ENCODE results near the gene LCE2A.

Gene LCE2A

DNA sequence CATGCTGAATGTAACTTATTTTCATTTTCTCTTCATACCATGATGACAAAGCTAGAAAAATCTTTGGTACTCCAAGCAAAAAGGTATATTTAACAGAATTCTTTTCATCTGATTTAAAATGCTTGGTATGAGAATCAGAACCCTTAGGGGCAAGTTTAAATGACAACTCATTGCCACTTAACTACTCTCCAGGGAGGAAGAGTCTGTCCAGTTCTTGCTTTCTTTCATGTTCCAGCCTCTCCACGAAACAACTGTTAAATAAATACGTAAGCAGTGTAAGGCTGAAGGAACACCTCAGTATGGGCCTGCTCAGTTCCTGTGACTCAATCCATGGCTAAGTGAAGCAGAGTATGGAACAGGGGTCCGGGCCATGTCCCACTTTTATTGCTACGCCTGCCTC is 1.6 kb downstream of the LCE2A start:
- no peak overlapping the region for H3K27ac Mint-ChIP-seq
- DNase-seq = no peak
- H3K9me3 Mint-ChIP-seq = no peaks in the 10 kb centered on the region
- no peak for ATAC-seq (replicated peaks)
- no peaks in the 10 kb centered on the region for H3K36me3 Mint-ChIP-seq (ENCODE audit: insufficient read depth)
- H3K27me3 Mint-ChIP-seq = peaks cover 9 to 12% of the 10 kb centered on the region in 2 donors
- H3K4me3 Mint-ChIP-seq = no peak overlapping the region
- H3K4me1 Mint-ChIP-seq (ENCODE audit: low read depth in 2 of 2) = no peaks in the 10 kb centered on the region

DNA sequence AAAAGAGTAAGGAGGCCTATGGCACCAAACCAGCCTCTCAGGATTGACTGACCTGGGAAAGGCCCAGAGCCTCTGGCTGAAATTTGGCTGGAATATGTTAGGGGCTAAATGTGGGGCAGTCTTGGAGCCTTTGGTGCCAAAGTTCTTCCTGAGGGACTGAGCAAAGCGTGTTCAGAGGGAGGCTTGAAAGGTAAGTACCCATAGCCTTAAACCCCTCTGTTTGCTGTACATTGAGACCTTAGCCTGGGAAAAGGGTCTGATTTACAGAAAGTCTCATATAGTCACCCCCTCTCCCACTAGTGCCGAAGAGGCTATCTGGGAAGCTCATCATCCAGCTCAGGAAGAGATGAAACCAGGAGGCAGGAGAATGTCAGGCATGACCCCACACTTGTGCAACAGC is 9.7 kb downstream of the LCE2A start, which contains the start of gene LCE4A:
Gene LCE4A, plus strand, starts transcription at position 301 of the 400 bp plus-strand sequence. CDS start 916 bp downstream, outside the sequence.
- Mint-ChIP-seq H3K27ac (no peak within 1 kb of the TSS), H3K4me3 (no peak within 1 kb of the TSS)

DNA sequence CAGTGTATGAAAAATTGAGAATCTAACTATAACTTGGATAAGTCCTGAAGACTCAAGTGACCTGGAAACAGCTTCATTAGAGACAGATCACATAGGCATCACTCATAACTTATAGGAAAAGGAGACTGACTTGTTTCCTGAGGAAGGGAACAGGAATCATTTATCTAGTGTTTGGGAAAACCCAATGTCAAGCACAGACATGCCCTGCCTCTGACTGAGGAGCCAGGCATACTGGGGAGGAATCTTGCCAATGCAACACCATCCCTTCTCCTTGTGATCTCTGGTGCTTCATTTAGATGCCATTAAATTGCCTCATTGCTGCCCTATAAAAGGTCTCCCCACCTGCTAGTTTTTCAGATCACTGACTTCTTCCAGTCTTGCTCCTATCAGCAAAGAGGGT is 20.1 kb downstream of the LCE2A start:
- no peaks in the 10 kb centered on the region for H3K4me1 Mint-ChIP-seq (ENCODE audit: low read depth in 2 of 2)
- ATAC-seq (replicated peaks) (no peak), DNase-seq (no peak)
- peaks cover 21 to 47% of the 10 kb centered on the region in 2 donors for H3K27me3 Mint-ChIP-seq
- H3K9me3 Mint-ChIP-seq = no peaks in the 10 kb centered on the region
- no peaks in the 10 kb centered on the region for H3K36me3 Mint-ChIP-seq (ENCODE audit: insufficient read depth)
- no peak overlapping the region for H3K4me3 Mint-ChIP-seq
- H3K27ac Mint-ChIP-seq = no peak overlapping the region

More for the DNA sequence above, 9.7 kb downstream of the LCE2A start, which contains the start of gene LCE4A:
- no peak for DNase-seq
- Mint-ChIP-seq H3K27me3 (peaks cover 21 to 68% of the 10 kb centered on the region in 2 donors), H3K36me3 (ENCODE audit: insufficient read depth) (no peaks in the 10 kb centered on the region), H3K9me3 (peaks cover 0 to 2% of the 10 kb centered on the region in 2 donors), H3K4me1 (ENCODE audit: low read depth in 2 of 2) (no peaks in the 10 kb centered on the region)
- ATAC-seq (replicated peaks) = no peak

DNA sequence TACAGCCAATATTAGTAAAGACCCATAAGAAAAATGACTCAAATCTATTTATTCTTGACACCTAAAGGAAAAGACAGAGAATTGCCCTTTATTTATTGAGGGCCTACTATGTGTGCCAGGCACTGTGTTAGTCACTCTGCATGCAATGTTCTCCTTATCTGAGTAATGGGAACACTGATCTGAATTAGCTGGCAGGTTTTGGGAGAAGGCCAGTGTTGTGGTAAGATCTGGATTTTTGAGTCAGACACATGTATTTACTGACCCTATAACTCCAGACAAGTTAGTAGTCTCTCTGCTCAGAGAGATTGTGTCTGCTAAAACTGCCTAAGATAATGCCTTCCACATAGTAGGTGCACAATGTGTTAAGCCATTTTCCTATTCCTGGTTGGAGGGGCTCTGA is 27.1 kb downstream of the LCE2A start:
- no peak overlapping the region for H3K4me3 Mint-ChIP-seq
- no peak overlapping the region for H3K27ac Mint-ChIP-seq
- no peaks in the 10 kb centered on the region for H3K9me3 Mint-ChIP-seq
- no peaks in the 10 kb centered on the region for H3K36me3 Mint-ChIP-seq (ENCODE audit: insufficient read depth)
- H3K4me1 Mint-ChIP-seq (ENCODE audit: low read depth in 2 of 2) = no peaks in the 10 kb centered on the region
- no peak for DNase-seq
- ATAC-seq (replicated peaks) = no peak
- H3K27me3 Mint-ChIP-seq = peaks cover 12 to 30% of the 10 kb centered on the region in 2 donors

DNA sequence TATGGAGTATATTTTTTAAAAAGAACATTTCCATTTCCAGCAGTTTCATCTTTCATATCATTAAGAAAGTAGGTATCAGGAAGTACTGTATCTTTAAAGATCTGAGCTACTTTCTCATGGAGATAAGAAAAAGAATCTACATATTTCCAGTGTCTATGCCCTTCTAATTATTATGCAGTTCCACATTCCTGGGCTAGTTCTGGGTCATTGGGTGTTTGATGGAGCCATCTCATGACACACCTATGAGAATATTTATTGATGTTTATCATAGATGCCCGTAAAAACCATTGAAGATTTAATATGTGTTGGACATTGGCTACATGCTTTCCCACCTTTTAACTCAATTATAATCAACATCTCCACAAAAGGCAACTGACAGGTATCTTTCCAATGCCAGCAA is 30.8 kb downstream of the LCE2A start:
- ATAC-seq (replicated peaks) (no peak), DNase-seq (no peak)
- Mint-ChIP-seq H3K27ac (no peak overlapping the region), H3K36me3 (ENCODE audit: insufficient read depth) (no peaks in the 10 kb centered on the region), H3K4me1 (ENCODE audit: low read depth in 2 of 2) (no peaks in the 10 kb centered on the region), H3K4me3 (no peak overlapping the region), H3K9me3 (no peaks in the 10 kb centered on the region), H3K27me3 (peaks cover 22 to 38% of the 10 kb centered on the region in 2 donors)

DNA sequence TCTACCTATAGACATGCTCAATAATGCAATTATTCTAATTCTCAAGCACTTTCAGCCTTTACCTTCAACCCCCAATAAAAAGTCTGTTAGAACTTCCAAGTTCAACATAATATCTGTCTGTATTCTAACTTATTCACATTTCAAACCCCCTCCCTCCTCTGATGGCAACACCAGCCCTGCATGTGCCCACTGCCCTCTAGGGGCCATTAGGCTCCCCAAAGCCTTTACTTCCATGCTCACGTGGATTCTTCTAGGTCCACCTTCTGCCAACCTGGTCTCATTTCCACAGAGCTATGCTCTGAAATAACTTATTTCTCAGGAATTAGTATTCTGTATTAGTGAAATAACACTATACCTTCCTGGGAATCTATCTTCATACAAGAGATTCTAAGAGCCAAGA is 37.5 kb downstream of the LCE2A start:
- H3K27ac Mint-ChIP-seq = no peak overlapping the region
- H3K9me3 Mint-ChIP-seq = no peaks in the 10 kb centered on the region
- no peak for ATAC-seq (replicated peaks)
- peaks cover 44 to 49% of the 10 kb centered on the region in 2 donors for H3K27me3 Mint-ChIP-seq
- no peak overlapping the region for H3K4me3 Mint-ChIP-seq
- H3K36me3 Mint-ChIP-seq (ENCODE audit: insufficient read depth) = no peaks in the 10 kb centered on the region
- H3K4me1 Mint-ChIP-seq (ENCODE audit: low read depth in 2 of 2) = no peaks in the 10 kb centered on the region
- DNase-seq = no peak

DNA sequence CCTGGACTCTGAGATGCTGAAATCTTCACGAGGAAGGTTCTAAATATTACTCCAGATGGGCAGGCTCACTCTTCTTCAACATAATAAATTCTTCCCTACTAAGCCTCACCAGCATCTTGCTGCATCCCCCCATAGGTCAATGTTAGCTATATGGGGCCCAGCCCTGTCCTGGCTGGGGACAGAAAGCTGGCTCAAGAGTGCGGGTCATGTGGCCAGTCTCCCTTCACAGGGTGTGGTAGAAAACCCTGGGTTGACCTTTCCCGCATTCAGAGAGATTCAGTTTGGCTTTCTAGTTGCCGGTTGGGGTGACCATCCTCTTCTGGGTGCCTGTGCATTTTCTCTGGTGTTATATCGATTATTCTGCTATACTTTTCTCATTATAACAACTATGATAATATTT is 39.9 kb downstream of the LCE2A start:
- H3K36me3 Mint-ChIP-seq (ENCODE audit: insufficient read depth) = no peaks in the 10 kb centered on the region
- H3K4me1 Mint-ChIP-seq (ENCODE audit: low read depth in 2 of 2) = no peaks in the 10 kb centered on the region
- H3K4me3 Mint-ChIP-seq = no peak overlapping the region
- no peak for DNase-seq
- ATAC-seq (replicated peaks) = no peak
- H3K27me3 Mint-ChIP-seq = peaks cover 52 to 57% of the 10 kb centered on the region in 2 donors
- no peaks in the 10 kb centered on the region for H3K9me3 Mint-ChIP-seq
- H3K27ac Mint-ChIP-seq = no peak overlapping the region

DNA sequence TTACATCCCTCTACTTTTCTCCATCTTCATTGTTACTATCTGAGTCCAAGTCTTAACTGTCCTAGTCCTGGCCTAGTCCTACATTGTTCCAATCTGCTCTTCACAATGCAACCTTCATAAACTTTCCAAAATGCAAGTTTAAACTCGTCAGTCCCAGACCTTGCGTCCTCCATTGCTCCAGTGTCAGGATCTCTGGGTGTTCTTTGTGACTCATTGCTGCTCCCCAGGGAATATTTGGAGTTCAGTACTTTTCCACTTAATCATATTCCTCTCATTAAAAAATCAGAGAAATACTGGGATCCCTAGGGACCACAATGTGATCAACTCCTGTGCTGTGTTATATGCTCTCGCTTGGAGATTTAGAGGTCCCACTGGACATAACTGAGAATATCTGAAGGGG is 41.7 kb downstream of the LCE2A start:
- ATAC-seq (replicated peaks) (no peak), DNase-seq (no peak)
- peaks cover 57 to 65% of the 10 kb centered on the region in 2 donors for H3K27me3 Mint-ChIP-seq
- no peak overlapping the region for H3K27ac Mint-ChIP-seq
- no peaks in the 10 kb centered on the region for H3K36me3 Mint-ChIP-seq (ENCODE audit: insufficient read depth)
- no peaks in the 10 kb centered on the region for H3K4me1 Mint-ChIP-seq (ENCODE audit: low read depth in 2 of 2)
- H3K4me3 Mint-ChIP-seq = no peak overlapping the region
- H3K9me3 Mint-ChIP-seq = no peaks in the 10 kb centered on the region

DNA sequence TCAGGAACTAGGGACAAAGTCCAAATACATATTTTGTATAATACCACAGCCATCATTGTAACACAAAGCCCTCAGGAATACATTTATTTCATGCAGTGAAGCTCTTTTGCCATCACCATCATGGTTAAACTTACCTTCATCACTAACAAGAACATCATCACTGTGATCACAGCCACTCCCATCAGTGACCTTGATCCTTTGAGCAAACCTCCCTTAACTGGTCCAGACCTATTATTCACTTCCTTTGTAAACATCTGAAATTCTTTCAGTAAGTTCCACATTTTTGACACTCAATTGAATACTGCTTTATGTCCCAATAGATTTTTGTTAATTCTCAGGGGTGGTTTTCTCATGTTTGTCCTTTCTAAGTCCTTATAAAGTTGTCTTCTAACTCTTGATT is 43.5 kb downstream of the LCE2A start:
- Mint-ChIP-seq H3K27ac (no peak overlapping the region), H3K4me1 (ENCODE audit: low read depth in 2 of 2) (no peaks in the 10 kb centered on the region), H3K36me3 (ENCODE audit: insufficient read depth) (no peaks in the 10 kb centered on the region), H3K27me3 (peaks cover 51 to 57% of the 10 kb centered on the region in 2 donors), H3K4me3 (no peak overlapping the region), H3K9me3 (no peaks in the 10 kb centered on the region)
- DNase-seq (no peak), ATAC-seq (replicated peaks) (no peak)

DNA sequence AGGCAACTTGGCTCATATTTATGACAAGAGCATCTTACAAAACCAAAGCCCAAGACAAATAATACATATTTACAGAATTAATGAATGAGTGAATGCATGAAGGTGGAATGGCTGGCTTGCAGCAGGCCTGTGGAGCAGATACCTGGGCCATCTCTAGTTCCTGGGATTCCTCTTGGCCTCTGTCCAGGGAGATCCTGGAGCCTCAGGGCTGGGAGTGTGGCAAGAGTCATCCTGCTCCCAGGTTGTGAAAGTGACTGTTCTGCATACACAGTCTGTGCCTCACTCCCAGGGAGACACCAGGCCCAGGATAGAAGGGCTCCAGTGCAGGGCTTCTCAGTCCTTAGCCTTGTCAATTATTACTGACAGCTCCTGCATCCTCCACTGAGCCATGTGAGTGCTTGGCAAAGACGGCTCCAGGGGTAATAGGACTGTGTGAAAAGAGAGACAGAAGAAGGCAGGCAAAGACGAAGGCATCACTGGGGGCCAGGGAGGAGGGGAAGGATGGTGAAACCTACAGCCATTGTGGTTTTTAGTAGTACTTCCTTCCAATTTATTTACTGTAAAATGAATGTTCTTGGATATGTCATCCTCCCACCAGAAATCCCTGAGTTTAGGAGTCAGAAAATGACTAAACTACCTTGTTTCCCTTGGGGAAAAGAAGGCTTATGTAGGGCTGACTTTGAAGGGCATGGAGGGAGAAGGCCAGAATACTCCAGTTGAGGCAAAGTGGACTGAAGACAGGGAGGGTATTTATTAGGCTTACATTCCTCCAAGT is 45.4 kb downstream of the LCE2A start:
- Mint-ChIP-seq H3K4me3 (no peak overlapping the region), H3K27me3 (peaks cover 40% of the 10 kb centered on the region in 2 donors), H3K9me3 (no peaks in the 10 kb centered on the region), H3K36me3 (ENCODE audit: insufficient read depth) (no peaks in the 10 kb centered on the region), H3K27ac (no peak overlapping the region), H3K4me1 (ENCODE audit: low read depth in 2 of 2) (no peaks in the 10 kb centered on the region)
- DNase-seq (no peak), ATAC-seq (replicated peaks) (no peak)

DNA sequence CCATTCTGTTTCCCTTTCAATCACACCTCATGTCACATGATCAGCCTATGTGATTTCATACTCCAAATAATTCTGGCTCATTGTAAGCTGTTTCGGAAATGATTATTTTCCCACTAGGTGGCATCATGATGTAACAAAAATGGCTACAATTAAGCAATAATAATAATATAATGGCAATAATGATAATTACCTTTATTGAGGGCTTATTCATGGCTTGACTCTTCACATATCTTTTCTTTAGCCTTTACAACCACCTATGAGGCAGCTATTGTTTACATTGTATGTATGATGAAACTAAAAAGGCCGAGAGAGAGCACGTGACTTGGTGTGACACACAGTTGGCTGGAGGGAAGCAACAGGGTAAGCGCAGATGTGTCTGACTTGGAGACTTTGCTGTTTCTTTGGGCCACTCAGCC is 47.2 kb downstream of the LCE2A start:
- no peak for ATAC-seq (replicated peaks)
- Mint-ChIP-seq H3K36me3 (ENCODE audit: insufficient read depth) (no peaks in the 10 kb centered on the region), H3K9me3 (no peaks in the 10 kb centered on the region), H3K27me3 (peaks cover 31 to 35% of the 10 kb centered on the region in 2 donors), H3K27ac (no peak overlapping the region), H3K4me1 (ENCODE audit: low read depth in 2 of 2) (no peaks in the 10 kb centered on the region), H3K4me3 (no peak overlapping the region)
- DNase-seq = no peak

DNA sequence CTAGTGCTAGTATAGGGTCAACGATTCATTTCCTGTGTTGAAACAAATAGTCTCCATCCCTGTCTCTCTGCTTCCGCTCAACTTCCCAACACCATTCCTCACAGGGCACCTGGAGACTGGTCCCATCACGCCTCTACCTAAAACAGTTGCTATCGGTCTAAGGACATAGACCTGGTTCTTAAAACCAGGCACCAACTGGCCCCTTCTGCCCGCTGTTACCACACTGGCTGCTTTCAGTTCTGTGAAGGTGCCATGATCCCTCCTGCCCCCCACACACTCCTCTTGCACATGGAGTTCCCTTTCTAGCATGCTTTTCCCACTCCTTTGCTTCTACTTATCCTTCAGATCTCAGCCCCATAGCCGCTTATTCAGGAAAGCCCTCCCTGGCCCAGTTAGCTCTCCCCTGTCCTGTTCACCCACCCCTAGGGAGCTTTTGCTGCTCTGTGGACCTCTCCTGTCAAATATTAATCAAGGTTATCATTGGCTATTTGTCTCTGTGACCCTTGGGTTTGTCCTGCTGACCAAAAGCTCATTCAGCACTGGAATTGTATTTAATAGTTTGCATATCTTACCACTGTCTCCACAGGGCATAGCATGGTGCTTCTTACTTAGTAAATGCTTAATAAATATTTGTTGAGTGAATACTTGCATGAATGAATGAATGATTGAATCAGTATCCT is 47.8 kb downstream of the LCE2A start:
- Mint-ChIP-seq H3K4me1 (ENCODE audit: low read depth in 2 of 2) (no peaks in the 10 kb centered on the region), H3K9me3 (no peaks in the 10 kb centered on the region), H3K27ac (no peak overlapping the region), H3K4me3 (no peak overlapping the region), H3K36me3 (ENCODE audit: insufficient read depth) (no peaks in the 10 kb centered on the region), H3K27me3 (peaks cover 37 to 40% of the 10 kb centered on the region in 2 donors)
- DNase-seq = no peak
- ATAC-seq (replicated peaks) = no peak

DNA sequence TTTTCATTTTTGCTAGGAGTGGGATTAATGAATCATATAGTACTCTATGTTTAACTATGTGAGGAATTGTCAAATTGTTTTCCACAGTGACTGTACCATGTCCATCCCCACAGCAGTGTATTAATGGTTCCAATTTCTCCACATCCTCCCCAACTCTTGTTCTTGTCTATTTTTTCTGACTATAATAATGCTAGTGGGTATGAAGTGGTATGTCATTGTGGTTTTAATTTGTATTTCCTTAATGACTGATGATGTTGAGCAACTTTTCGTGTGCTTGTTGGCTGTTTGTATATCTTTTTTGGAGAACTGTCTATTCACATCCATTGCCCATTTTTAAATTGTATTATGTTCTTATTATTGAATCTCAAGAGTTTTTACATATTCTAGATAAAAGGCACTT is 49.7 kb downstream of the LCE2A start:
- no peaks in the 10 kb centered on the region for H3K36me3 Mint-ChIP-seq (ENCODE audit: insufficient read depth)
- peaks cover 39 to 42% of the 10 kb centered on the region in 2 donors for H3K27me3 Mint-ChIP-seq
- no peaks in the 10 kb centered on the region for H3K4me1 Mint-ChIP-seq (ENCODE audit: low read depth in 2 of 2)
- ATAC-seq (replicated peaks) (no peak), DNase-seq (no peak)
- H3K9me3 Mint-ChIP-seq = no peaks in the 10 kb centered on the region
- H3K4me3 Mint-ChIP-seq = no peak overlapping the region
- H3K27ac Mint-ChIP-seq = no peak overlapping the region
